Mucosa of gallbladder (tissue), 1 donor: ENCODE results near the gene ACAD8. TPM values are rescaled to one million over a fixed set of nuclear protein-coding genes. Genes with fewer than 3 reads are reported as not detected.

Experiments
- DNase-seq: peaks from one replicate; pipeline ENCODE4 v3.0.0-alpha.2; 2020; ENCODE audit warnings: low spot score
- total RNA-seq: library from RNA; stranded (reverse); gene quantifications from one replicate; pipeline ENCODE4 v1.2.1, GENCODE V29; 2021
- donor health status: DM: no; HTN: no; CAD: no.

Gene ACAD8
- 29.7 TPM for total RNA-seq

DNA sequence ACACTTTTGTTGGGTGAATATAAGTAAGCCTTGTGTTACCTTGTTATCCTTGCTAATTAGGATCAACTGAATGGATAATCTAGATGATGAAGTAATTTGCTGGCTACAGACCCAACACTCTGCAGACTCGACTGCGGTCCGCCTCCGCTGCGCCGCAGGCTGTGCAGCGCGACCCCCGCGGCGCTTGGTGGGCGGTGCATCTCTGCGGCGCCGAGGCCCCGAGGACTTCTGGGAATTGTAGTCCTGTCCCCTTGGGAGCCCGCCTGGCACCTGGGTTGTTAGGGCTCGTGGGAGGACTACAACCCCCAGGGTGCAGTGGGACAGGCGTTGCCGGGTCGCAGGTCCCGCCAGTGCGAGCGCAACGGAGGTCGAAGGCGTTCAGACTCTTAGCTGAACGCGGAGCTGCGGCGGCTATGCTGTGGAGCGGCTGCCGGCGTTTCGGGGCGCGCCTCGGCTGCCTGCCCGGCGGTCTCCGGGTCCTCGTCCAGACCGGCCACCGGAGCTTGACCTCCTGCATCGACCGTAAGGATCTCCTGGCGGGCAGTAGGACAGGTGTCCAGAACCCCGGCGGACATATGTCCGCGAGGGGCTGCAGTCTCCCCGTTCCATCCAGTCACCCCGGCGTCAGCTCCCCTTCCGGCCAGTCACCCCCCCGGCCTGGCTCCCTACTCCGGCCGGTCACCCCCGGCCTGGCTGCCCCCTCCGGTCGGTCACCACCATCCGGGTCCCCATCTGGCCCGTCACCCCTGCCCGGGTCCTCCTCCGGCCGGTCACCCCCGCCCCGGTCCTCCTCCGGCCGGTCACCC is at the start of gene ACAD8, which contains the start of gene THYN1:
Gene ACAD8, plus strand, starts transcription at position 381 of the 806 bp plus-strand sequence. Its CDS starts 33 bp downstream, at position 414.
Gene THYN1, minus strand, starts transcription at position 165 of the 806 bp plus-strand sequence. CDS start 470 bp downstream, outside the sequence.
- peak; percentile 97 for DNase-seq

DNA sequence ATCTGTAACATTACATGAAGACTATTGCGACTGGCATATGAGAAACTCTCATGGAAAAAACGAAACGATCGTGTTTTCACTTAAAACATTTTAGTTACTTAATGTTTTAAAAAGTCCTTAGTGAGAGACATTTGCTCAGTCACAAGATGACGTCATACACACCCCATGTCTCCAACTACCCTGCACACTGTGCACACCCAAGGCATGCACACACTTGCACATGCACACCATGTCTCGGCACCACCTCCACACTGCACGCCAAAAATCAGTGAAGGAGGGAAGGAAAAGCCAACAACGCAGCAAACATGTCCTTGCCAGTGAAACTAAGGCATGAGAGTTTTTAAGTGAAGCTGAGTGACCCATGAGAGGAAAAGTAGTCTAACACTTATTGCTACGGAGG is 47.6 kb upstream of the ACAD8 start:
- no peak for DNase-seq

DNA sequence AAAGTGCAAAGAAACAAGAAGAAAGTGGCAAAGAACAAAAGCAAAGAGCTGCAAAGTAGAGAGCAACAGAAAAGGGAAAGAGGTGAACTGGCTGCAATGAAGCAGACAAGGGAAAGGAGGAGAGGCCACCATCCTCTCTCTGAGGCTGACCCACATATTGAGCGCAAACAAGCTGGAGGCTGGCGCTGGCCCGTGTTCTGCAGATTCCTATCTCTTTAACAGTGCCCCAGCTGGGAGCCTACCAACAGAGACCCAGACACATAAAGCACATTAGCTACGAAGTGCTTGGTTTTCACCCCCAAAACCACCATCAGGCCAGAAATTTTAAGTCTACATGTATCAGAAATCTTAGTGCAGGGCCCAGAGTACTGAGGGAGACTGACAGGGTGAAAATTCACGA is 47.2 kb upstream of the ACAD8 start:
- DNase-seq: no peak

DNA sequence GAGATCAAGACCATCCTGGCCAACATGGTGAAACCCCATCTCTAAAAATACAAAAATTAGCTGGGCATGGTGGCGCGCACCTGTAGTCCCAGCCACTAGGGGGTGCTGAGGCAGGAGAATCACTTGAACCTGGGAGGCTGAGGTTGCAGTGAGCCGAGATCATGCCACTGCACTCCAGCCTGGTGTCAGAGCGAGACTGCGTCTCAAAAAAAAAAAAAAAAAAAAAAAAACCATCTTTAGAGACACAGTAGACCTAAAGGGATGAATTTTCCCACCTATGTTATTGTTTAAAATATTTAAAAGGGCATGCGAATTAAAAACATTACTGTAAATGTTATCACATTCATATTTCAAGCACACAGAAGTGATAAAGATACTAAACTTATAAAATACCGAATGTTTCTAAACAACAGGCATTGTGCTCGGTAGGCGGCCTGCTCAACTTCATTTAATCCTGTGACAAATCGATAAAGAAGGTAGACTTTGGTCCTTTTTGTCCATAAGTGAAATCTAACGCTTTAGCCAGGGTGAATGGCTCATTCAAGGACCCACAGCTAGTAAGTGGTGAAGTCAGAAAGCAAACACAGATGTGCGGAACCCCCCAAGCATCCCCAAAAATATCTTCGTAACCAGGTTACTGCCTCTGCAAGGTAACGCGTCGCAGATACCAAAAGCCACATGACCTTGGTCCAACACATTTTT is 45.7 kb upstream of the ACAD8 start:
- DNase-seq: no peak

DNA sequence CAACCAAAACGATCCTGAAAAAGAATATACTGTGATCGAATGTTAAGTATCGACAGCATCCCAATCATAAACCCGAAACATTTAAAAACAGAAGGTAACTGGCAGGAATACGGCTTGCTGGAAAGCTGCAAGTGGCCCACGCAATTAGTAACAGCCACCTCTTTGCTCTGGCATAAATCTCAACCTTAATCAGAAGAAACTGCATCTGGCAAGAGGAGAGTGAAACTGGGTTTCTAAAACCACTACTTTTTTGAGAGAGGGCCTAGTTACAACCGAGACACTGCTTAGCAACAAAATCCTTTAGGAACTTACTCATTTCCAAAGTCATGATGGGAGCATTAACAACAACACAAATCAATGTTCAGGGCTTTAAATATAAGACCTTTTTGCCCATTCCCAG is 37.5 kb upstream of the ACAD8 start:
- DNase-seq: no peak

DNA sequence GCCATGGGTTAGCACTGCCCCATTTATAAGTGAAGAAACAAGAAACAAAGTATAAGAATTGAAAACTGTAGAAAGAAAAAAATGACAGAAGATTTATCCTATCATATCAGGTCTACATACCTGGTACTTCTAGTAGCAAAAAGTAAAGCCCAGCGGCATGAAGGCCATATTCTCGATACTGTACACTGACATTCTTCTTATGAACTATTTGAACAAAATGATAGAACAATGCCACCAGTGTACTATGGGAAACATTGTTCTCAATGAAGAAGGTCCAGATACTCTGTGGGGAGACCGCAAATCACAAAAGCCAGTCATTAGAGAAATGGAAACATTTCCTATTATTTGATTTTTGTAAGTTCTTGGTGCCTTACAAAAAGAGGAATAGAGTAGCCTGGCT is 36.6 kb upstream of the ACAD8 start:
- DNase-seq: no peak

DNA sequence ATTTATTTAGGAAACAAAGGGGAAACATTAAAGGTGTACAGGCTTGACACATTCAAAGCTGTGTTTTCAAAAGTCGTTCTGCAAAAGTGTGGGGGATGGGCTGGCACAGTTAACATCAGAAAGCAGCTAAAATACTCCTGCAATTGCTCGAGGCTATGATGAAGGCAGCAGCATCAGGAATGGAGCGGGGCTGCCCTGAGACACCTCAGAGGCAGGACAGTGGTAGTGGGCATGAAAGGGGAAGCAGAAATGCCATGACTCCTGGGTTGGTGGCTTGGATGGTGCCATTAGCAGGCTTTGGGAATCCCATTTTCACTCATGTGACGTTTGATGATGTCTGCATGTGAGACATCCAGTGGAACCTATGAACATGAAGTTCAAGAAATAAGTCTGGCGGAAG is 30.2 kb upstream of the ACAD8 start:
- DNase-seq: no peak

DNA sequence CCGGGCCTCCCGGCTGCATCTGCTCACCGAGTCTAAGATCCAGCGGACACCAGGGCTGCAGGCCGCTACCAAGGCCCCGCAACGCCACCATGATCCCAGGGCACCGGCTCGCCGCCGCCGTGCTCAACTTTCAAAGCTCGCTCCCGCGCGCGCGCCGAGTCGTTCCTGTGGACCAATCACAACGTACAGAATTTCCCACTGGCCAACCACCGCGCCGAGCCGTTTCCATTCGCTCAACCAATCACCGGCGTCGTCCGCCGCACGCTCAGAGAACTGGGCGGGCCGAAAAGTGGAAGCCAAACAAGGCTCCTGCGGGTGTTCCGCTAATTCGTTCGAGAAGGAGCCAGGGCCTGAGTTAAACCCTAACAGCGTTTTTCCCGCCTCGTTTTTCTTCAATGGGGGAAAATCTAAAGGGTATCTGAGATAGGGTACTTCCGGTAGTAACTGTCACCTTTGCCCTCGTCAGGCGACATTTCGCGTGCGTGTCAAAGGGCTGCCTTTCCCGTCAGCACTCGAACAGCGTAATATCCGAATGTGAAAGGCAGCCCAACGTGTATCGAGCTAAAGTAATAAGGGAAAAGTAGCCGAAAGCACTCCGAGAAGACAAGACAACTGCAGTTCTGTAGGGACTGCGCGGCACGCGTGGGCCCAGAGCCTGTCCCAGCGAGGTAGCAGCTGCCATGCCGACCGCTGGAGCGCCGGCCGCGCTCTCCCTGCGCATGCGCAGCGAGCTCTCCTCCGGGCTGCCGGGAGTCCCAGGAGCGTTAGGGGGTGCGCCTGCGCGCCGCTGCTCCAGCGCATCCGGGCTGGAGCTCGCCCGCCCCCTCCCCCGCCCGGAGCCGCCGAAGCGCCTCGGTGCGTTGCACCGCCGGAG is 29.3 kb upstream of the ACAD8 start, which contains the start of the genes NCAPD3 and VPS26B:
Gene NCAPD3, minus strand, starts transcription at position 132 of the 874 bp plus-strand sequence. Its CDS starts 41 bp downstream, at position 91.
Gene VPS26B, plus strand, starts transcription at position 836 of the 874 bp plus-strand sequence. CDS start 452 bp downstream, outside the sequence.
- peak; percentile 98 for DNase-seq

DNA sequence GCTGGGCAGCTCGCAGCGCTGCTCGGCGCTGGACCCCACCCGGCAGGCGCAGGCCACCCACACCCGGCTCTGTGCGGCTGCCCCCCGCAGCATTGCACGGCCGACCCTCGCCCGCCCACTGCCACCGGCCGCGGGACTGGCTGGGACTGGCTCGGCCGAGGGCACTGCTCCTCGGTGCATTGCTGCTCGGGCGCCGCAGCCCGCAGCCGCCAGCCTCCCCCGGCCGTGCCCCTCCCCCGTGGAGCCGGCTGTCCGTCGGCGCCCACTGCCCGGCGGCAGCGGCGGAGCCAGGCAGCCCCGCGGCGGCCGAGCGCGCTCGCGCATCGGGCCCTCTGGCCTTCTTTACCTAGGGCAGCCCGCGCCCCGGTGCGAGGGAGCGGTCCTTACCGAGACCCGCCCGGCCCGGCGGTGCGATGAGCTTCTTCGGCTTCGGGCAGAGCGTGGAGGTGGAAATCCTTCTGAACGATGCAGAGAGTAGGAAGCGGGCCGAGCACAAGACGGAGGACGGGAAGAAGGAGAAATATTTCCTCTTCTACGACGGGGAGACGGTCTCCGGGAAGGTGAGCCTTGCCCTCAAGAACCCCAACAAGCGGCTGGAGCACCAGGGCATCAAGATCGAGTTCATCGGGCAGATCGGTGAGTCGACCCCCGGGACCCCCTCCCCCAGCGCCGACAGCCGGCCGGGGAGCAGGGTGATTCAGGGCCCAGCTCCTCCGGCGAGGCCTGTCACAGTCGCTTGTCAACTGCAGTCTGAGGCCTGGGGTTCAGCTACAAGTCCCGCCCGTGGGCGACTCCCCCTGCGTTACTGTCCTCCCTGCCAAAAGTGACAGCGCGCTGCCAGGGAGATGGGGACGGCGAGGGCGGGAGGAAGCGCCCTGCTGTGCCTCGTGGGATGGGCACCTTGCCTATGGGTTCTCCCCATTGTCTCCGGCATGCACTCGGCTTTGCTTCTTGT is 28.4 kb upstream of the ACAD8 start:
- DNase-seq: peak; percentile 27

DNA sequence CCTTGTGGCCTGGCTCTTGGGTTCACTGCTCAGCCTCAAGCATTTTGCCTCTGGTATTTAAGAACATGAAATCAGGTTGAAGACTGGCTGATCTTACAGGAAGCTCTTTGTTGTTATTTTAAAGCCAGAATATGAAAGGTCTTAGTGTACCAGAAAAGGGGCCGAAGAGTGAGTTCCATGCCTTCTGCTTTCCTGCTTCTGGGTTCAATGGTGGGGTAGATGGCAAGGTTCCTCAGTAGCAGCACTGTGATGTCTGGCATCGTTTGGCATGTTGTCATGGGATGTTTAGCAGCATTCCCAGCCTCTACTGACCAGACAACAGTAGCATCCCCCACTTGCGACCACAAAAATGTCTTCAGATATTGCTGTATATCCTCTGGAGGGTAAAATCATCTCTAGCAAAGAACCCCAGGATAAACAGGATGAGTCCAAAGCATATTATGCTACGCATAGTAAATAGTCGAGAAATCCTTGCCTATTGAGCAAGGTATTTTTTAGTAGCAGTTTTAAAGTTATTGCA is 26.5 kb upstream of the ACAD8 start:
- DNase-seq: no peak

DNA sequence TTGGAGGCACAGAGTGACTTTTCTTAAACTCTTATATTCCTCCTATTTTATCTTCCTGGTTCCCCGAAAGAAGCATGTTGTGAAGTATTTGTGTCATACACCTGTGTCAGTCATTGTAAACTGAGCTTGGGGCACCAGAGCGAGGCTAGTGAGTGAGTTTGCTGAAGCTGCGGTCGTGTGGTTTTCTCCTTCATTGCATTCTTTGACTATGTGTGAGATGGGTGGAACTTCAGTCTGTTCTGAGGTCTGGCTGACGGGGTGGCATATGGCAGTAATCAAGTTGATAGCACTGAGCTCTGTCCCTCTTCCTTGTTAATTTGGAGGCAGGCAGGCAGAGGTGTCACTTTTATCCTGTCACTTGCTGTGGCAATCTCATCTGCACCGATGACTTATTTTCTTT is 24.7 kb upstream of the ACAD8 start:
- DNase-seq: no peak

DNA sequence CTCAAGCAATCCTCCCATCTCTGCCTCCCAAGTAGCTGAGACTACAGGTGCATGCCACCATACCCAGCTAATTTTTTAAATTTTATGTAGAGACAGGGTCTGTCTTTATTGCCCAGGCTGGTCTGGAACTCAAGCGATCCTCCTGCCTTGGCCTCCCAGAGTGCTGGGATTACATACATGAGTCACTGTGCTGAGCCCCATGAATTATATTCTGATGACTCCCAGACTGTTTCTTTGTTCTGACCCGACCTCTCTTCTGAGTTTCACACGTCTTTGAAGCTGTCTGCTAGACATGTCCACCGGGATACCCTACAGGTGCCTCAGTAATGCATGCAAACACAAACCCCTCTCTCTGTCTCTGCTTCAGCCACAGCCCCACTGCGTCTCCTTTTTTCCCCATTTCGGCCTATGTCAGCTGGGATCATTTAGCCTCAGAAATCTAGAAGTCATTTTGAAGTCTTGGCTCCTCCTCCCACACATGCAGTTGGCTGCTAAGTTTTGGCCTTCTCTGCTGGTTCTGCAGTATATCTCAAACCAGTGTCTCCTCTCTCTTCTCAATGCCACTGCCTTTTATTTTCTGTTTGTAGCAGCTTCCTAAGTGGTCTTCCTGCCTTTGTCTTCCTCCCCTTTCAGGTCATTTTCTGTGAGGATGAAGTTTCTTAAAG is 24.1 kb upstream of the ACAD8 start:
- DNase-seq: no peak

DNA sequence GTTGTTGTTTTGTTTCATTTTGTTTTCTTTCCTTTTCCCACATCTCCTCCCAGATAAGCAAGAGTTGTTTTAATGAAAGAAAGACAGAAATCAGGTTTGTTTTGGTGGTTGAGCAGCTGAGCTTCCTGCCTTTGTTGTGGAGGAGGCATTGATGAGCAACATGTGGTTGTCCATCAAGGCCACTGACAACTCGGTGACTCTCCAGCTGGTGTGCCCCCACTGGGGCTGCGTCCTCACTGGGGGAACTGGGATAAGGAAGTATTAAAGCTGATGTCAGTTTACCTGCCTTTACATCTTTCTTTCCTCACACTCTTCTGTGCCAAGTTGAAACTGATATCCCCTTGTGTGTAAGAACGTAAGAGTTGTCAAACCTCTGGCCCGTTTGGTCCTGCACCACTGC is 23.0 kb upstream of the ACAD8 start:
- no peak for DNase-seq

DNA sequence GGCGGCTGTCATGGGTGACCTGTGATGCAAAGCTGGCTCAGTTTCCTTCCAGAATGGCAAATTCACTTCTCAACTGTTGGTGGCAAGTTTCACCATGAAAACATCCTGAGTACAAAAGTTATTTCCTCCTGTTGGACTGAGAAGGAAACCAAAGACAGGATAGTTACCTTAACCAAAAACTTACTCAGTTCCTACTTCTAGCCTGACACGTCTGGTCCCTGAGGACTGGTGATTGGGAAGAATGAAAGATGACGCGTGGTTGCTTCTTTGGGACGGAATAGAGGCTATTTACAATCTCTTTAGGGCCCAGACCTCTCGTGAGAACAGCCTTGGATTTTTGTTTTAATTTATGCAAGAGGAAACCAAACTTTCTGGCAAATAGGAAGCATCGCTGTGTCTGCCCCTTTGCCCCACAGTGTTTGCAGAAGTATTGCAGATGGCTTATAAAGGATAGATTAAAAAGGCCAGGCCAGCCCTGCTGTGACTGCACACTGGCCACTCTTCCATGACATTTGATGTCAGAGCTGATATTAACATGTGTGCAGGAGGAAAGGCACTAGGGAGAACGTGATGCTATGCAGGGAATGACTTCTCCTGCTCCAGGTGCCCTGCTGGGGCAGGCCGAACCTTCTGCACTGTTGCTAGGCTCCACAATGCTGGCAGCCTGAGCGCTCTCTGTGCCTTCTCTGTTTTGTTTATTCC is 21.3 kb upstream of the ACAD8 start:
- no peak for DNase-seq

DNA sequence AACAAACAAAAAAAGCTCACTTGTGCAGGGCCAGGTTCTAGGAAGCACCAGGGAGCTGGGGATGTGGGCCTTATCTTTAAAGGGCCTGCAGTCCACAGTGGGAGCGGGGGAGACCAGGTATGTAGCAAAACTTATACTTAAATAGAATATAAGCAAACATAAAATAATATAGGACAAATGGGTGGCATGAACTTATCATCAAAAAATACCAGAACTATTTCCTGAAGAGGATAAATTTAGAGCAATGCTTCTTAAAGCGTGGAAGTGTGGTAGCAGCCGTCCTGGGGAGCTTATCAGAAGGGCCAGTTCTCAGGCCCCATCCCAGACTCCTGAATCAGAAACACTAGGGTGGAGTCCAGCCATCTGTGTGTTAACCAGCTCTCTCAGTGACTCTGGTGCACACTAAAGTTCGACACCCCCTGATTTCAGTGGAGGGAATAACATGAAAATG is 19.6 kb upstream of the ACAD8 start:
- no peak for DNase-seq

DNA sequence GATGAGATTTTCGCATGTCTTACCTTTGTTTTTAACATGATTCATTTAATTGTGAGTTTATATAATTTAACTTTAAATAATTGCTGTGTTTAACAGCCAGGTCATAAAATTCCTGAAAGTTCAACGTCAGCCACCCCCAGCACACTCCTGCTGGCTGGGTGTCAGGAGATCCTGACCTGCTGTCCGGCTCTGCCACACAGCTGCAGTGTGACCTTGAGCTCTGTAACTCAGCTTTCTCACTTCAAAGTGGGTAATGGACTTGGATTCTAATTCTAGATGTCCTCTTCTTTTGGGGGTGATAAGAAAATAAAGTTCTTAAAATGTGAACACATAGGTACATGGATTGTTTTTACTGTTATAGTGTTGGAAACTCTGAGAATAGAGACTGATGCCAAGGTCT is 18.0 kb upstream of the ACAD8 start:
- no peak for DNase-seq

DNA sequence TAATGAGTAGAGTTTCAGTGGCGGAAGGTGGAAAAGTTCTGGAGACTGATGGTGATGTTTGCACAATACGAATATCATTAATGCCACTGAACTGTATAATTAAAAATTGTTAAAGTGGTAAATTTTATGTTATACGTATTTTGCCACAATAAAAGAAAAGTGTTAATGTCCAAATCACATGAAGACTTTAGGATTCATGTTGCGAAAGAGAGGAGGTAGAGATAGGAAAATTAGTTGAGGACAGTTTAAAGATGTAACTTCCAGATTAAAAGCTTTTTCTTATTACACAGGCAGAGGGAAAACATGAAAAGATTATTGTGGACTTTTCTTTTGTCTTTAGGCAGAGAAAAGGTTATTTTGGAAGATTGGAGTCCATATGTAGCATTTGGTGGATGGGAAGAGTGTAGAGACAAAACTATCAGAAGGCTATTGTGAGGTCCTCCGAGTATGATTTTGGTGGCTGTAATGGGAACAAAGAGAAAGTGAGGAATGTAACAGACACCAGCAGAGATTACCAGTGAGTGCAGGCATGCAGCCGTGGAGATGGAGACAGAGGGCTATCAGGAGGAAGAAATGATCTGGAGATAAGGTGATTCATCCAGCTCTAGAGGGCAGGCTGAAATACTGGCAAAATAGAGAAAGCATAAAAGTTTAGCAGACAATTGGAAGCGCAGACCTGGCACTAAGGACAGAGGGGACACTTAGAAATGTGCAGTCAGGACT is 16.4 kb upstream of the ACAD8 start:
- DNase-seq: no peak

DNA sequence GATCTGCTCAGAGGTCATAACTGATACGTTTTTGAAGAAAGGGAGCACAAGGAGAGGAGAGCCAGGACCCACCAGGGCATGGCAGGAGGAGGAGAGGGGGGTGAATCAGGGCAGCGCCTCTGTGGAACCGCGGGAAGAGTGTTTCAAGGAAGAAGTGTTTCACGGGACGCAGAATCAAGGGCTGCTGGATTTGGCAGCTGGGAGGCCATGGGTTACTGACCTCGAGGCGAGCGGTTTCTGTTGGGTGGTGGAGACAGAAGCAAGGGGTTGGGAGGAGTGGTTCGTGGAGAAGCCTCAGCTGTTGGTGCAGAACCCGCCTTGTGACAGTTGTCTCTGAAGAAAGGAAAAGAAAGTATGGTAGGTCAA is 15.8 kb upstream of the ACAD8 start:
- no peak for DNase-seq

DNA sequence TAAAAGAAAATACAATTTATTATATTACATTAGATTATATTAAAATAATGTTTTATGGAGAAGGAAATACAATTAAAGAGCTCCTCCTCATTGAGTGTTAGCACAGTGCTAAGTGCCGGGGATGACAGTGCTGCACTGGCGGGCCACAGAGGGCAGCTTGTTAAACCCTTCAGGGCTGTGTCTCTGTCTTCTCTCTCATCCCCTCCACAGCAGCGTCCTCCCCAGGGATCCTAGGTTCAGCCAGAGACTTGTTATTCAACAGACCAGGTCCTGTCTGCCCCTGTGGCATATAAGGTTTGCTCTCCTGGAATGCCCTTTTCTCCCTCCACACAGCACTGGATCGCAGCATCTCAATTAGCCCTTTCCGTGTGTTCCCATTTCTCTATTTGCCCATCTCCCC is 14.4 kb upstream of the ACAD8 start:
- DNase-seq: no peak
